Right ventricle myocardium inferior (tissue), 1 donor: ENCODE results near the gene ETV3. TPM values are rescaled to one million over a fixed set of nuclear protein-coding genes. Genes with fewer than 3 reads are reported as not detected.

ENCODE experiments used
- ATAC-seq: fragments of 200-7000 bp; cut with Tn5 transposase; one replicate; pipeline ENCODE4 v1.9.1; 2020; ENCODE audit warnings: mild to moderate bottlenecking, moderate library complexity
- DNase-seq: peaks from one replicate; pipeline ENCODE4 v3.0.0; 2021; ENCODE audit errors: missing footprints
- intact Hi-C: fragments of 100-400 bp; cut with DNase I; formaldehyde crosslinking; loops from one replicate; pipeline ENCODE4 v1.11.0; 2022
- total RNA-seq: library from RNA; stranded (reverse); fragmentation: NEBNext Ultra II Directional; extraction: Animal tissue kit (Norgen Biotek cat#: 25700); gene quantifications from one replicate; pipeline ENCODE4 v1.2.1, GENCODE V29; 2021
- donor health status: DM: no; HTN: yes; CAD: no; lungs with severe emphysema.

The ETV3 gene
- total RNA-seq, 1 donor from 2014 or later = 16.9 TPM

DNA sequence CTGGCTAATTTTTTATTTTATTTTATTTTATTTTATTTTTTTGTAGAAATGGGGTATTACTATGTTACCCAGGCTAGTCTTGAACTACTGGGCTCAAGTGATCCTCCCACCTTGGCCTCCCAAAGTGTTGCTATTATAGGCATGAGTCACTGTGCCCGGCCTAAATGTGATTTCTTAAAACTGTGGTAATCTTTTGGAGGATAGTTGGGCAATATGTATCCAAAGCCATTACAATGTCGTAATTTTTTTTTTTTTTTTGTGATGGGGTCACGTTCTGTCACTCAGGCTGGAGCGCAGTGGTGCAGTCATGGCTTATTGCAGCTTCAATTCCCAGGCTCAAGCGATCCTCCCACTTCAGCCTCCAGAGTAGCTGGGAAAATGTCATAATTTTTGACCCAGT, 52.8 kb downstream of the ETV3 start:
- intact Hi-C loops = no loop called here
- ATAC-seq = no peak
- no peak for DNase-seq

DNA sequence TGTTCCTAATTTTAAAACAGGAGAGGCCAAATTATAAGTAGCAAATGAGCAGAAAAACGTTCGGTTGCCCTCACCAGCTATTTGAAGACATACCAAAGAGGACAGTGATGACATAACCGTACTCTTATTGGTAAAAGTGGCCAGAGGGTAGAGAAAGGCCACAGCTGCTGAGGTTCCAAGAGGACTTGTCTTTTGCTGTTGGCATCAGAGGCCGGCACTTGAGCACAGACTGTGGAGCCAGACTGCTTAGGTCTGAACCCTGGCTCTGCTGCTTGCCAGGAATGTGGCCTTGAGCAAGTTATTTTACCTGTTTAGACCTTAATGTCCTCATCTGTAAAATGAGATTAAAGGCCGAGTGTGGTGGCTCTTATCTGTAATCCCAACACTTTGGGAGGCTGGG, 53.5 kb downstream of the ETV3 start:
- intact Hi-C loops = no loop called here
- DNase-seq (no peak), ATAC-seq (no peak)

DNA sequence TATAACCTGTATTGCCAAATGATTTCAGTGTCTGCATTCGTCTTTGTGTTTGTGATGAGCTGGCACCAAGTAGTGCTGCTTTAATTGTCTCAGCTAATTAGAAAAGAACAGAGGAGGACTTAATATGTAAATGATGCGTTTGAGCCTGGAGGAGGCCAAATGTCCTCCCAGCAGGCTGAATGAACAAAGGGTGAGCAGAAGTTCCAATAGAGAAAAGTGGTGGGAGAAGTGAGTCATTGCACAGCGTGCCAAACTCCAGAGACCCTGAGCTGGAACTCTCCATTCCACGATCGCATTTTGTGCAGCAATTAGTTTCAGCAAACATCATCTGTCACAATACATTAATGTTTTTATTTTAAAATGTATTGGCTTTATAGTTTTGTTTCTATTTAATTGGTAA, 56.5 kb downstream of the ETV3 start:
- DNase-seq = no peak
- intact Hi-C loops = no loop called here
- no peak for ATAC-seq

- DNase-seq (no peak), ATAC-seq (no peak)
- intact Hi-C loops = no loop called here
Measured at GRCh38 chr1:157080714-157081113, 57.5 kb downstream of the ETV3 start.

GRCh38 chr1:157077394-157077793, 60.8 kb downstream of the ETV3 start:
- no peak for ATAC-seq
- intact Hi-C loops = loop anchor here (10.0 kb wide), 2 partner anchors 93 to 183 kb away; partner anchors contain the start of gene PEAR1
- DNase-seq = no peak

- intact Hi-C loops = loop anchor here (2.0 to 10.0 kb wide), 4 partner anchors 29 to 179 kb away; partner anchors contain the start of genes ARHGEF11 and PEAR1
- peak; percentile 46 for ATAC-seq
- peak; percentile 87 for DNase-seq
Measured at GRCh38 chr1:157073944-157074685, 64.1 kb downstream of the ETV3 start.

Other genes starting within 250 kb of the ETV3 start
- gene PEAR1, start 244.7 kb downstream of the ETV3 start, total RNA-seq = 8.1 TPM
- gene LRRC71, start 217.8 kb downstream of the ETV3 start, total RNA-seq = not detected
- 29.3 TPM for gene ARHGEF11, start 92.7 kb downstream of the ETV3 start, total RNA-seq
- not detected for gene ETV3L, start 38.6 kb downstream of the ETV3 start, total RNA-seq